PC-9 (cell line): ENCODE measurements around the gene HLCS. TPM values are rescaled to one million over a fixed set of nuclear protein-coding genes. Genes with fewer than 3 reads are reported as not detected.

ENCODE experiments used
- BruUV-seq: library from RNA; stranded (reverse); fragments of 400-500 nt; replicated peaks from 2 replicates; lab custom pipeline; 2021; lab: Mats Ljungman, UMichigan
- CTCF ChIA-PET: fragments of 300-600 bp; sonication (Branson Sonifier 250); formaldehyde crosslinking; loops from one replicate; lab custom pipeline; 2022; ENCODE audit warnings: antibody characterized with exemption; lab: Charles Lee
- POLR2A ChIA-PET: fragments of 300-600 bp; sonication (Branson Sonifier 250); formaldehyde crosslinking; loops from one replicate; lab custom pipeline; 2022; ENCODE audit warnings: antibody characterized with exemption; ENCODE audit not compliant: unreplicated experiment; lab: Charles Lee
- DNase-seq, 2 experiments: peaks; one replicate each; pipeline versions ENCODE4 v3.0.0 to v3.0.0-alpha.2; 2015 to 2022; ENCODE audit warnings: mixed read lengths in 1 of 2
- H2AFZ ChIP-seq: fragments of 200-600 bp; sonication (generic); 2 replicates; pipeline ENCODE4 v1.8.1; 2017; ENCODE audit warnings: antibody characterized with exemption
- H3F3A ChIP-seq: fragments of 200-600 bp; sonication (generic); 2 replicates; pipeline ENCODE4 v1.8.1; 2017; ENCODE audit warnings: antibody characterized with exemption, mild to moderate bottlenecking, low read depth; ENCODE audit not compliant: insufficient read depth
- H3K27ac ChIP-seq: fragments of 200-600 bp; sonication (generic); 2 replicates; pipeline ENCODE4 v1.6.1; 2016; ENCODE audit warnings: mixed run types
- H3K27me3 ChIP-seq: fragments of 200-600 bp; sonication (generic); 2 replicates; pipeline ENCODE4 v1.6.1; 2016; ENCODE audit warnings: low read depth, mixed run types; ENCODE audit not compliant: insufficient read depth
- H3K36me3 ChIP-seq: fragments of 200-600 bp; sonication (generic); 2 replicates; pipeline ENCODE4 v1.6.1; 2016; ENCODE audit warnings: low read depth, mixed run types
- H3K4me1 ChIP-seq: fragments of 200-600 bp; sonication (generic); replicated peaks from 2 replicates; pipeline ENCODE4 v1.6.1; 2016; ENCODE audit warnings: mixed run types; ENCODE audit not compliant: insufficient read depth
- H3K4me2 ChIP-seq: fragments of 200-600 bp; sonication (generic); 2 replicates; pipeline ENCODE4 v1.6.1; 2017; ENCODE audit warnings: mixed run types
- H3K4me3 ChIP-seq: fragments of 200-600 bp; sonication (generic); 2 replicates; pipeline ENCODE4 v1.6.1; 2016; ENCODE audit warnings: mixed run types
- H3K79me2 ChIP-seq: fragments of 200-600 bp; sonication (generic); 2 replicates; pipeline ENCODE4 v1.6.1; 2017; ENCODE audit warnings: low read depth, mixed run types
- H3K9me2 ChIP-seq: fragments of 200-600 bp; sonication (generic); 2 replicates; pipeline ENCODE4 v1.8.1; 2017; ENCODE audit warnings: mild to moderate bottlenecking; ENCODE audit not compliant: insufficient read depth
- H3K9me3 ChIP-seq: fragments of 200-600 bp; sonication (generic); 2 replicates; pipeline ENCODE4 v1.8.1; 2016; ENCODE audit warnings: low read depth; ENCODE audit not compliant: insufficient read depth
- H4K20me1 ChIP-seq: fragments of 200-600 bp; sonication (generic); 2 replicates; pipeline ENCODE4 v1.8.1; 2017; ENCODE audit not compliant: insufficient read depth
- CTCF ChIP-seq: fragments of 200-600 bp; sonication (generic); conservative IDR thresholded peaks from 2 replicates; pipeline ENCODE4 v1.6.1; 2017; ENCODE audit warnings: mixed run types, antibody characterized with exemption, mild to moderate bottlenecking, moderate library complexity
- EZH2 ChIP-seq: fragments of 200-600 bp; sonication (generic); IDR thresholded peaks from 2 replicates; pipeline ENCODE4 v1.8.0; 2017; ENCODE audit warnings: antibody characterized with exemption, low read depth
- intact Hi-C: fragments of 100-400 bp; cut with micrococcal nuclease; formaldehyde crosslinking; loops from one replicate; pipeline ENCODE4 v1.10.0; 2022; ENCODE audit not compliant: unreplicated experiment
- total RNA-seq: library from RNA; stranded (reverse); gene quantifications from 2 replicates; pipeline ENCODE4 v1.2.3, GENCODE V29; 2021

The HLCS gene
- total RNA-seq, 1 experiment from 2014 or later, result 21.6 TPM

GRCh38 chr21:36854391-36854790, 112.1 kb downstream of the HLCS start:
- POLR2A ChIA-PET, result interaction anchor here (0.6 to 0.7 kb wide), 2 partner anchors 135 to 143 kb away, joined by 3 to 6 read pairs; no protein-coding TSS in a partner anchor
- intact Hi-C loops, result loop anchor here (10.0 kb wide), 1 partner anchor 350 kb away; no protein-coding TSS in a partner anchor

GRCh38 chr21:36852864-36853263, 113.6 kb downstream of the HLCS start:
- BruUV-seq, result no TSS peak
- ChIA-PET CTCF (no interaction called here), POLR2A (interaction anchor here (0.5 kb wide), 1 partner anchor 116 kb away, joined by 36 read pairs; no protein-coding TSS in a partner anchor)
- no peak overlapping the region for H3K4me3 ChIP-seq
- 0 out of 2 replicates have a peak, but pooled peaks cover 2% of the 10 kb centered on the region for H3F3A ChIP-seq
- no peak overlapping the region for H3K4me2 ChIP-seq
- H3K79me2 ChIP-seq, result no peaks in the 10 kb centered on the region
- H3K36me3 ChIP-seq, result no peaks in the 10 kb centered on the region
- no peak for DNase-seq
- H3K27me3 ChIP-seq, result no peaks in the 10 kb centered on the region
- intact Hi-C loops, result loop anchor here (10.0 kb wide), 1 partner anchor 348 kb away; no protein-coding TSS in a partner anchor
- H3K9me3 ChIP-seq, result no peaks in the 10 kb centered on the region
- H3K4me1 ChIP-seq, result no peaks in the 10 kb centered on the region
- H4K20me1 ChIP-seq, result no peaks in the 10 kb centered on the region
- TF ChIP-seq EZH2, result no peak
- TF ChIP-seq CTCF, result no peak
- no peak overlapping the region for H2AFZ ChIP-seq
- H3K9me2 ChIP-seq, result no peaks in the 10 kb centered on the region
- no peak overlapping the region for H3K27ac ChIP-seq

More at GRCh38 chr21:36854391-36854790, 112.1 kb downstream of the HLCS start:
- Histone ChIP-seq H3K79me2 (no peaks in the 10 kb centered on the region), H3K4me2 (no peak overlapping the region), H3K9me2 (no peaks in the 10 kb centered on the region), H3K4me1 (peaks cover 14% of the 10 kb centered on the region), H3K9me3 (no peaks in the 10 kb centered on the region), H4K20me1 (no peaks in the 10 kb centered on the region), H3F3A (no peaks in the 10 kb centered on the region), H3K4me3 (no peak overlapping the region), H3K27ac (no peak overlapping the region), H3K36me3 (no peaks in the 10 kb centered on the region), H3K27me3 (no peaks in the 10 kb centered on the region), H2AFZ (no peak overlapping the region)
- no TSS peak for BruUV-seq
- DNase-seq, result no peak
- CTCF ChIA-PET, result interaction anchor here (0.6 kb wide), 1 partner anchor 564 kb away, joined by 3 read pairs; no protein-coding TSS in a partner anchor
- TF ChIP-seq EZH2 (no peak), CTCF (peak; percentile 59)

- Histone ChIP-seq H3K4me1 (peaks cover 4% of the 10 kb centered on the region), H3K9me3 (no peaks in the 10 kb centered on the region), H2AFZ (no peak overlapping the region), H4K20me1 (no peaks in the 10 kb centered on the region), H3K9me2 (no peaks in the 10 kb centered on the region), H3F3A (0 out of 2 replicates have a peak, but pooled peaks cover 3% of the 10 kb centered on the region), H3K27ac (no peak overlapping the region), H3K36me3 (no peaks in the 10 kb centered on the region), H3K27me3 (no peaks in the 10 kb centered on the region), H3K4me2 (no peak overlapping the region), H3K79me2 (no peaks in the 10 kb centered on the region), H3K4me3 (no peak overlapping the region)
- intact Hi-C loops, result loop anchor here (10.0 kb wide), 1 partner anchor 347 kb away; no protein-coding TSS in a partner anchor
- BruUV-seq, result no TSS peak
- POLR2A ChIA-PET, result no interaction called here
- CTCF ChIA-PET, result no interaction called here
- TF ChIP-seq CTCF (no peak), EZH2 (no peak)
- DNase-seq, result no peak
Measured at GRCh38 chr21:36852293-36852692, 114.2 kb downstream of the HLCS start.
